IMR-90 (cell line): Measurements from ENCODE around the gene LRP5. TPM values are rescaled to one million over a fixed set of nuclear protein-coding genes. Genes with fewer than 3 reads are reported as not detected.
"Not testable (repeated sequence)": the region's sequence is repeated elsewhere in the genome, so short reads cannot be mapped to it uniquely, and the experiment has no call there.

Experiments
- ATAC-seq: fragments of 200-7000 bp; cut with Tn5 transposase; 2 replicates; pipeline ENCODE4 v1.9.1; 2020; ENCODE audit warnings: low read depth, mild to moderate bottlenecking, moderate library complexity
- BruUV-seq: library from RNA; stranded (reverse); fragments of 400-500 nt; replicated peaks from 2 replicates; lab custom pipeline; 2021; lab: Mats Ljungman, UMichigan
- CTCF ChIA-PET: fragments of 300-600 bp; formaldehyde crosslinking; extraction: SDS; loops from one replicate; lab custom pipeline; 2021; ENCODE audit warnings: antibody characterized with exemption; lab: Yijun Ruan, JAX
- POLR2A ChIA-PET: fragments of 300-600 bp; sonication (Branson Sonifier 250); formaldehyde crosslinking; loops from one replicate; lab custom pipeline; 2022; ENCODE audit warnings: antibody characterized with exemption; ENCODE audit not compliant: unreplicated experiment; lab: Charles Lee
- DNase-seq: peaks from one replicate; pipeline ENCODE4 v3.0.0; 2013
- H2AFZ ChIP-seq: replicated peaks from 2 replicates; pipeline ENCODE3; 2013; ENCODE audit warnings: low read length, mild to moderate bottlenecking; ENCODE audit not compliant: poor library complexity
- H2AK5ac ChIP-seq: 2 replicates; pipeline ENCODE4 v1.6.1; 2013; ENCODE audit warnings: low read depth, low read length, inconsistent platforms
- H2AK9ac ChIP-seq: replicated peaks from 2 replicates; pipeline ENCODE3; 2013; ENCODE audit warnings: mild to moderate bottlenecking, low read depth, low read length, moderate library complexity; ENCODE audit not compliant: poor library complexity
- H2BK120ac ChIP-seq: 2 replicates; pipeline ENCODE4 v1.6.1; 2013; ENCODE audit warnings: low read depth, low read length, inconsistent platforms
- H2BK15ac ChIP-seq: 3 replicates; pipeline ENCODE4 v1.6.1; 2013; ENCODE audit warnings: low read depth, low read length, inconsistent platforms
- H2BK20ac ChIP-seq: 2 replicates; pipeline ENCODE4 v1.6.1; 2013; ENCODE audit warnings: low read depth, mild to moderate bottlenecking, inconsistent platforms, low read length, moderate library complexity
- H2BK5ac ChIP-seq: 2 replicates; pipeline ENCODE4 v1.6.1; 2013; ENCODE audit warnings: mild to moderate bottlenecking, low read depth, low read length, inconsistent platforms; ENCODE audit not compliant: poor library complexity, severe bottlenecking
- H3K14ac ChIP-seq: replicated peaks from 2 replicates; pipeline ENCODE4 v1.6.1; 2013; ENCODE audit warnings: low read depth, low read length, inconsistent platforms
- H3K18ac ChIP-seq: 2 replicates; pipeline ENCODE4 v1.6.1; 2013; ENCODE audit warnings: low read depth, low read length, control low read depth
- H3K23ac ChIP-seq: 2 replicates; pipeline ENCODE4 v1.6.1; 2013; ENCODE audit warnings: low read depth, low read length, inconsistent platforms
- H3K27ac ChIP-seq: 2 replicates; pipeline ENCODE4 v1.5.1; 2013; ENCODE audit warnings: mild to moderate bottlenecking, control low read depth, low read length; ENCODE audit not compliant: insufficient read depth
- H3K27me3 ChIP-seq: 2 replicates; pipeline ENCODE4 v1.6.1; 2013; ENCODE audit warnings: low read length; ENCODE audit not compliant: control insufficient read depth, insufficient read depth
- H3K36me3 ChIP-seq: 2 replicates; pipeline ENCODE4 v1.6.1; 2013; ENCODE audit warnings: low read length, mixed read lengths; ENCODE audit not compliant: control insufficient read depth, insufficient read depth
- H3K4ac ChIP-seq: 2 replicates; pipeline ENCODE4 v1.6.1; 2013; ENCODE audit warnings: low read depth, low read length, inconsistent platforms
- H3K4me1 ChIP-seq: 2 replicates; pipeline ENCODE4 v1.6.1; 2013; ENCODE audit warnings: low read length, mixed read lengths; ENCODE audit not compliant: control insufficient read depth, insufficient read depth
- H3K4me2 ChIP-seq: 2 replicates; pipeline ENCODE4 v1.6.1; 2013; ENCODE audit warnings: low read depth, mild to moderate bottlenecking, control low read depth, low read length, moderate library complexity
- H3K4me3 ChIP-seq: 2 replicates; pipeline ENCODE4 v1.5.1; 2013; ENCODE audit warnings: low read depth, mild to moderate bottlenecking, control low read depth, low read length, moderate library complexity; ENCODE audit not compliant: insufficient read depth
- H3K56ac ChIP-seq: 2 replicates; pipeline ENCODE4 v1.6.1; 2013; ENCODE audit warnings: low read length, inconsistent platforms; ENCODE audit not compliant: insufficient read depth; ENCODE audit errors: extremely low read depth
- H3K79me1 ChIP-seq, 2 experiments: 2 replicates each; pipeline ENCODE4 v1.6.1; 2013; ENCODE audit warnings: low read length in 2 of 2, inconsistent platforms in 1 of 2, low read depth in 1 of 2
- H3K9ac ChIP-seq: 2 replicates; pipeline ENCODE4 v1.6.1; 2013; ENCODE audit warnings: low read depth, low read length, control low read depth
- H3K9me1 ChIP-seq: 2 replicates; pipeline ENCODE4 v1.6.1; 2013; ENCODE audit warnings: low read length, inconsistent platforms; ENCODE audit not compliant: insufficient read depth
- H3K9me3 ChIP-seq: 2 replicates; pipeline ENCODE4 v1.6.1; 2013; ENCODE audit warnings: low read length; ENCODE audit not compliant: control insufficient read depth, insufficient read depth
- H4K20me1 ChIP-seq: 2 replicates; pipeline ENCODE4 v1.6.1; 2013; ENCODE audit warnings: low read length, inconsistent platforms; ENCODE audit not compliant: insufficient read depth
- H4K5ac ChIP-seq: 2 replicates; pipeline ENCODE4 v1.6.1; 2013; ENCODE audit warnings: mild to moderate bottlenecking, low read depth, low read length, control low read depth
- H4K8ac ChIP-seq, 2 experiments: 2 replicates each; pipeline ENCODE4 v1.6.1; 2013; ENCODE audit warnings: low read depth in 2 of 2, low read length in 2 of 2, control low read depth in 1 of 2, inconsistent platforms in 1 of 2
- H4K91ac ChIP-seq: 2 replicates; pipeline ENCODE4 v1.6.1; 2013; ENCODE audit warnings: low read depth, low read length, inconsistent platforms; ENCODE audit not compliant: insufficient read depth
- WGBS, 2 experiments: methylation state at CpG; one replicate each; pipeline versions ENCODE4 v1.1.5 to v1.1.7; 2013; ENCODE audit warnings: missing lambda C conversion rate in 2 of 2; ENCODE audit not compliant: insufficient read length in 1 of 2; ENCODE audit errors: extremely low coverage in 2 of 2; 5-methylcytosine and 5-hydroxymethylcytosine counted together
- dilution Hi-C: fragments of 300-500 bp; cut with HindIII; formaldehyde crosslinking; loops from one replicate; pipeline ENCODE4 v1.14.3; 2018; ENCODE audit warnings: low sequenced_read_pairs; ENCODE audit not compliant: unreplicated experiment
- in situ Hi-C: fragments of 300-500 bp; cut with MboI; formaldehyde crosslinking; loops from 3 replicates; pipeline ENCODE4 v1.14.3; 2019; ENCODE audit warnings: low sequenced_read_pairs, inconsistent platforms, mixed read lengths
- intact Hi-C: fragments of 100-400 bp; cut with micrococcal nuclease; formaldehyde crosslinking; loops from 2 replicates; pipeline ENCODE4 v1.10.0; 2022
- polyA plus RNA-seq, 3 experiments: library from polyadenylated mRNA; depleted of rRNA; stranded (reverse); fragments of >200 nt; gene quantifications; 2 replicates each; pipeline ENCODE4 v1.2.3, GENCODE V29; 2012; ENCODE audit warnings: low replicate concordance in 1 of 3
- total RNA-seq: library from RNA; depleted of rRNA; stranded (reverse); fragments of >200 nt; gene quantifications from 2 replicates; pipeline ENCODE4 v1.2.3, GENCODE V29; 2012

Gene LRP5
- total and polyA plus RNA-seq, 2 of the 4 experiments (the other 2 are of a cell fraction), result 10.4 to 15.0 TPM

- H3K4me2 ChIP-seq, intact Hi-C loops, H3K9ac ChIP-seq, H3K14ac ChIP-seq, H3K27me3 ChIP-seq, in situ Hi-C loops, H3K36me3 ChIP-seq, H3K27ac ChIP-seq, BruUV-seq, H2BK120ac ChIP-seq, H3K4ac ChIP-seq, H4K91ac ChIP-seq, H3K4me1 ChIP-seq, H3K18ac ChIP-seq, H4K5ac ChIP-seq, H2AFZ ChIP-seq, CTCF ChIA-PET, dilution Hi-C loops, H3K23ac ChIP-seq, DNase-seq, H2AK9ac ChIP-seq, H2BK5ac ChIP-seq, ATAC-seq, H2BK15ac ChIP-seq, H3K56ac ChIP-seq, H3K9me3 ChIP-seq, H2BK20ac ChIP-seq, H4K8ac ChIP-seq, H2AK5ac ChIP-seq, POLR2A ChIA-PET, H3K4me3 ChIP-seq, H3K9me1 ChIP-seq: not testable (repeated sequence)
- peaks cover 0 to 16% of the 10 kb centered on the region in 2 experiments; a peak in 2 of 4 replicates for H3K79me1 ChIP-seq
- H4K20me1 ChIP-seq, result peaks cover 24% of the 10 kb centered on the region
- no CpG with 5 or more reads among the region's 6 CpGs for WGBS, 2 experiments
Observed at GRCh38 chr11:68458340-68458739, 145.9 kb downstream of the LRP5 start.
